ENCODE measurements around the gene PACRG.

Gene PACRG

DNA sequence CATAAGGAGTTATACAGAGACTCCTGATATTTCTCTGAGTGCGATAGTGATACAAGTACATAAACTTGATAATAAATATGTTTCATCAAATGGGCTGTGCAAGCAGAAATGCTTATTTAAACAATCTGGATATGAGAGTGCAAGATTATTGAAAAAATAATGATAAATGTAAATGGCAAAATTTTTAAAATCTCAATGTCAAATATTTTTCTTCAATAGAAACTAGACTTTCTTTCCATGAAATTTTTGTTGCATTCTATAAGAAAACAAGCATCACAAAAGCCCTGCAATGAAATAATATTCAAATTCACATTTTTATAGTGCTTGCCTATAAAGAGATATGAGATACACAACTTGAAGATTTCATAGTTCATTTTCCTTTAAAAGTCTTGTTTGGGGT, 2.7 kb downstream of the PACRG start:
- no peaks in the 10 kb centered on the region for H3K27me3 Mint-ChIP-seq (ENCODE audit: low read depth, poor library complexity)

DNA sequence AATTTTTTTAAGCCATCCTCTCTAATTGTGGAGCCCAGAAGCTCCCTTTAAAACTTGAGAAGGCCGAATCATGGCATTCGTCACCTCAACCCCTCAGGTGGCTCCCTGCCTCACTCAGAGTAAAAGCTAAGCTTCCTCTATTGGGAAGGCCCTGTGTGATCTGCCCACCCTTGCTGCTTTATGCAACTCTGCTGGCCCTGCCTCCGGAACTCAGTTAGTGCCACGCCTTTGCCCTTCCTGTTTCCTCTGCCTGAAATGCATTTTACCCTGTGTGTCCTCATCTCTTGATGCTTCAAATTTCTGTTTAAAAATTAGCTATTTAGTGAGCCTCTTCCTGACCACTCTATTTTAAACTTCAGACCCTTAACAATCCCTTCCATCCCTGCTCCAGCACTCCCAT, 5.7 kb downstream of the PACRG start:
- Mint-ChIP-seq H3K27me3 (ENCODE audit: low read depth, poor library complexity) (no peaks in the 10 kb centered on the region), H3K27ac (no peak overlapping the region), H3K36me3 (ENCODE audit: low read depth) (no peaks in the 10 kb centered on the region), H3K9me3 (no peaks in the 10 kb centered on the region), H3K4me3 (no peak overlapping the region), H3K4me1 (peaks cover 3% of the 10 kb centered on the region)
- TF ChIP-seq, protein P1, sequence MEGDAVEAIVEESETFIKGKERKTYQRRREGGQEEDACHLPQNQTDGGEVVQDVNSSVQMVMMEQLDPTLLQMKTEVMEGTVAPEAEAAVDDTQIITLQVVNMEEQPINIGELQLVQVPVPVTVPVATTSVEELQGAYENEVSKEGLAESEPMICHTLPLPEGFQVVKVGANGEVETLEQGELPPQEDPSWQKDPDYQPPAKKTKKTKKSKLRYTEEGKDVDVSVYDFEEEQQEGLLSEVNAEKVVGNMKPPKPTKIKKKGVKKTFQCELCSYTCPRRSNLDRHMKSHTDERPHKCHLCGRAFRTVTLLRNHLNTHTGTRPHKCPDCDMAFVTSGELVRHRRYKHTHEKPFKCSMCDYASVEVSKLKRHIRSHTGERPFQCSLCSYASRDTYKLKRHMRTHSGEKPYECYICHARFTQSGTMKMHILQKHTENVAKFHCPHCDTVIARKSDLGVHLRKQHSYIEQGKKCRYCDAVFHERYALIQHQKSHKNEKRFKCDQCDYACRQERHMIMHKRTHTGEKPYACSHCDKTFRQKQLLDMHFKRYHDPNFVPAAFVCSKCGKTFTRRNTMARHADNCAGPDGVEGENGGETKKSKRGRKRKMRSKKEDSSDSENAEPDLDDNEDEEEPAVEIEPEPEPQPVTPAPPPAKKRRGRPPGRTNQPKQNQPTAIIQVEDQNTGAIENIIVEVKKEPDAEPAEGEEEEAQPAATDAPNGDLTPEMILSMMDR (IDR thresholded peaks at IDR 0.05) = no peak
- no peak for DNase-seq

More for the DNA sequence above, 2.7 kb downstream of the PACRG start:
- peaks cover 18% of the 10 kb centered on the region for H3K4me1 Mint-ChIP-seq
- no peak overlapping the region for H3K27ac Mint-ChIP-seq
- DNase-seq = no peak
- no peaks in the 10 kb centered on the region for H3K9me3 Mint-ChIP-seq
- H3K4me3 Mint-ChIP-seq = no peak overlapping the region
- TF ChIP-seq, protein P1 (IDR thresholded peaks at IDR 0.05) = no peak
- H3K36me3 Mint-ChIP-seq (ENCODE audit: low read depth) = no peaks in the 10 kb centered on the region

DNA sequence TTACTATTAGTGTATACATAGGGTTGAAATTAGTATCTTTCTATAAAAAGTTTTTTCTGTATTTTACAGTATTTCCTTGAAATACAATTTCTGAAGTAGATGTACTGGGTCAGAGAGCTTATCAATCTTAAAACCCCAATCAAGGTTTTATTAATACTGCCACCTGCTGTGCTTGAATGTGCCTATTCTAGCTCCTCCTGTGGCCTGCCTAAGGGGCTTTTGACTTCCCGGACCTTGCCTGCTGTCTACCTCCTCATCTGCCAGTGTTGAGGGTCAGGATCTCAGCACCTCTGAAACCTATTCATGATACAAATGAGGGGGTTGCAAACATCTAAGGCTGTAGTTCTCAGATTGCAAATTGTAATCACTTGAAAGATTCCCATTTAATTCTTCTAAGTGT, 9.2 kb downstream of the PACRG start:
- Mint-ChIP-seq H3K27me3 (ENCODE audit: low read depth, poor library complexity) (peaks cover 2% of the 10 kb centered on the region), H3K9me3 (no peaks in the 10 kb centered on the region), H3K4me1 (no peaks in the 10 kb centered on the region), H3K4me3 (no peak overlapping the region), H3K36me3 (ENCODE audit: low read depth) (no peaks in the 10 kb centered on the region), H3K27ac (no peak overlapping the region)
- no peak for DNase-seq
- TF ChIP-seq, protein P1 (IDR thresholded peaks at IDR 0.05) = no peak

DNA sequence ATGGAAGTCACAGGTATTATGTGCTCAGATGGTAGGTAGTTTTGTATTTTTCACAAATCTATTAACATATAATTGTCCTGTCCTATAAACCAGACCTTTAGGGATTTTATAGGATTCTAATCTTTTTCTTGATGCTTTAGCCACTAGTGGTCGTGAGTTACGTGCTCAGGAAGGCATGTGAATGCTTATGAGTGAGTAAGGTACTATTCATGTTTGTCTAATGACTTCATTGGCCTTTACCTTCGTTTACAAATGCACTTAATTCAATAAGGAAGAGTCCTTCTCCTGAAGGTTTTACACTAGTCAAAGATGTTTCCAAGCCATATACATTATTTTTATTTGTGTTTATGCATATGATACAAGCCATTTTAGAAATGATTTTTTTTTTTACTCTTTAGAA, 23.0 kb downstream of the PACRG start:
- no peak overlapping the region for H3K27ac Mint-ChIP-seq
- no peaks in the 10 kb centered on the region for H3K9me3 Mint-ChIP-seq
- no peaks in the 10 kb centered on the region for H3K4me1 Mint-ChIP-seq
- TF ChIP-seq, protein P1 (IDR thresholded peaks at IDR 0.05) = no peak
- no peaks in the 10 kb centered on the region for H3K36me3 Mint-ChIP-seq (ENCODE audit: low read depth)
- H3K27me3 Mint-ChIP-seq (ENCODE audit: low read depth, poor library complexity) = no peaks in the 10 kb centered on the region
- no peak overlapping the region for H3K4me3 Mint-ChIP-seq
- DNase-seq = no peak

DNA sequence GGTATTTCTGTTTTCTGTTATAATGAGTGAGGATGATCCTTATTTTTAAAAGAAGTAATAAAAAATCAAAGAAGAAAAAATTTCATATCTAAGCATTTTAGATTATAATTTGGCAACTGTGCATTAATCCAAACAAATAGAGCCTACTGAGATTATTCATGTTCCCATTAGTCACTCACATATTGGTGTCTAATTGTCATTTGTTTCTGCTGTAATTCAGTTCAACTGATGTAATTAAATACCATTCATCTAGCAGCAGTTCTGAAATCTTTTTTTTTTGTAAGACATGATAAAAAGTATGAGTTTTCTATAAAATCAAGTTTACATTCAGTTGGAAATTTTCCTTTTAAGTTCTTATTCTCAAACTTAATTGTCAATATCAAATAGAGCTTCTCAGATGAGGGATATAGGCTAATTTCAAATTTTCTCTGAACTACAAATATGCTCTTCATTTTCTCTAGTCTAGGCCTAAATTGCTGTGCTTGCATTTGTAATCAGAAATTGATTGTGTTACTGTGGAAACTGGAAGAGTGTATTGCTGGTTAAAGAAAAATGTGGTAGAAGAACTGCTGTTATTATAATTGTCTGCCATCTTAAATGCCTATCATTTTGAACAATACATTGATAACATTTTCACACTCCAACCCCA, 23.6 kb downstream of the PACRG start:
- Mint-ChIP-seq H3K4me3 (no peak overlapping the region), H3K9me3 (no peaks in the 10 kb centered on the region), H3K36me3 (ENCODE audit: low read depth) (no peaks in the 10 kb centered on the region), H3K4me1 (no peaks in the 10 kb centered on the region), H3K27ac (no peak overlapping the region), H3K27me3 (ENCODE audit: low read depth, poor library complexity) (no peaks in the 10 kb centered on the region)
- TF ChIP-seq, protein P1 (IDR thresholded peaks at IDR 0.05) = no peak
- no peak for DNase-seq

DNA sequence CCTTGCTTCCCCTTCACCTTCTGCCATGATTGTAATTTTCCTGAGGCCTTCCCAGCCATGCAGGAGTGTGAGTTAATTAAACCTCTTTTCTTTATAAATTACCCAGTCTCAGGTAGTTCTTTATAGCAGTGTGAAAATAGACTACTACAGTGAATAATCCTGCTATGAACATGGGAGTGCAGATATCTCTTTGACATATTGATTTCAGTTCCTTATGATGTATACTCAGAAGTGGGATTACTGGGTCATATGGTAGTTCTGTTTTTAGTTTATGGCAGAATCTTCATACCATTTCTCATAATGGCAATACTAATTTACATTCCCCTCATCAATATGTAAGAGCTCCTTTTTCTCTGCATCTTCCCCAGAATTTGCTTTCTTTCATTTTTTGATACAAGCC, 26.0 kb downstream of the PACRG start:
- no peaks in the 10 kb centered on the region for H3K27me3 Mint-ChIP-seq (ENCODE audit: low read depth, poor library complexity)
- no peak overlapping the region for H3K27ac Mint-ChIP-seq
- DNase-seq = no peak

More for the DNA sequence above, 26.0 kb downstream of the PACRG start:
- Mint-ChIP-seq H3K36me3 (ENCODE audit: low read depth) (no peaks in the 10 kb centered on the region), H3K4me1 (no peaks in the 10 kb centered on the region), H3K4me3 (no peak overlapping the region), H3K9me3 (no peaks in the 10 kb centered on the region)
- TF ChIP-seq, protein P1 (IDR thresholded peaks at IDR 0.05) = no peak

Data from nephron progenitor cell (in vitro differentiated cells).